Brain microvascular endothelial cell (primary cell): Measurements from ENCODE around the gene TPGS2.
"Not testable (repeated sequence)": the region's sequence is repeated elsewhere in the genome, so short reads cannot be mapped to it uniquely, and the experiment has no call there.

Experiments
- DNase-seq: peaks from one replicate; pipeline ENCODE4 v3.0.0-alpha.2; 2020
- H3K27ac ChIP-seq: fragments of 250-450 bp; sonication (Bioruptor Pico); 2 replicates; pipeline ENCODE4 v1.5.1; 2020; ENCODE audit warnings: mild to moderate bottlenecking, moderate library complexity
- H3K27me3 ChIP-seq: fragments of 250-450 bp; sonication (Bioruptor Pico); replicated peaks from 2 replicates; pipeline ENCODE4 v1.5.1; 2020; ENCODE audit warnings: mild to moderate bottlenecking
- H3K36me3 ChIP-seq: fragments of 250-450 bp; sonication (Bioruptor Pico); replicated peaks from 2 replicates; pipeline ENCODE4 v1.5.1; 2020; ENCODE audit warnings: mild to moderate bottlenecking
- H3K4me3 ChIP-seq: 2 replicates; pipeline ENCODE4 v1.5.1; 2011; ENCODE audit warnings: low read depth, mild to moderate bottlenecking, control low read depth, low read length, moderate library complexity
- in situ Hi-C: cut with HindIII; loops from 2 replicates; pipeline ENCODE4 v1.10.0; 2017; ENCODE audit warnings: low sequenced_read_pairs, low pct_ligation_motif_present
- TF ChIP-seq, protein P1 (sequence below): IDR thresholded peaks from 2 replicates; pipeline ENCODE4 v1.5.1; 2011; ENCODE audit warnings: low read depth, mild to moderate bottlenecking, moderate library complexity, low read length, control low read depth, inconsistent platforms; ENCODE audit errors: missing control alignments

Gene TPGS2

GRCh38 chr18:36819621-36820020 lies 9.2 kb downstream of the TPGS2 start:
- TF ChIP-seq, protein P1, sequence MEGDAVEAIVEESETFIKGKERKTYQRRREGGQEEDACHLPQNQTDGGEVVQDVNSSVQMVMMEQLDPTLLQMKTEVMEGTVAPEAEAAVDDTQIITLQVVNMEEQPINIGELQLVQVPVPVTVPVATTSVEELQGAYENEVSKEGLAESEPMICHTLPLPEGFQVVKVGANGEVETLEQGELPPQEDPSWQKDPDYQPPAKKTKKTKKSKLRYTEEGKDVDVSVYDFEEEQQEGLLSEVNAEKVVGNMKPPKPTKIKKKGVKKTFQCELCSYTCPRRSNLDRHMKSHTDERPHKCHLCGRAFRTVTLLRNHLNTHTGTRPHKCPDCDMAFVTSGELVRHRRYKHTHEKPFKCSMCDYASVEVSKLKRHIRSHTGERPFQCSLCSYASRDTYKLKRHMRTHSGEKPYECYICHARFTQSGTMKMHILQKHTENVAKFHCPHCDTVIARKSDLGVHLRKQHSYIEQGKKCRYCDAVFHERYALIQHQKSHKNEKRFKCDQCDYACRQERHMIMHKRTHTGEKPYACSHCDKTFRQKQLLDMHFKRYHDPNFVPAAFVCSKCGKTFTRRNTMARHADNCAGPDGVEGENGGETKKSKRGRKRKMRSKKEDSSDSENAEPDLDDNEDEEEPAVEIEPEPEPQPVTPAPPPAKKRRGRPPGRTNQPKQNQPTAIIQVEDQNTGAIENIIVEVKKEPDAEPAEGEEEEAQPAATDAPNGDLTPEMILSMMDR: no peak
- Histone ChIP-seq H3K4me3 (no peak overlapping the region), H3K27me3 (no peaks in the 10 kb centered on the region), H3K27ac (no peak overlapping the region), H3K36me3 (peaks cover 28% of the 10 kb centered on the region)
- in situ Hi-C loops: no loop called here
- DNase-seq: no peak

DNA sequence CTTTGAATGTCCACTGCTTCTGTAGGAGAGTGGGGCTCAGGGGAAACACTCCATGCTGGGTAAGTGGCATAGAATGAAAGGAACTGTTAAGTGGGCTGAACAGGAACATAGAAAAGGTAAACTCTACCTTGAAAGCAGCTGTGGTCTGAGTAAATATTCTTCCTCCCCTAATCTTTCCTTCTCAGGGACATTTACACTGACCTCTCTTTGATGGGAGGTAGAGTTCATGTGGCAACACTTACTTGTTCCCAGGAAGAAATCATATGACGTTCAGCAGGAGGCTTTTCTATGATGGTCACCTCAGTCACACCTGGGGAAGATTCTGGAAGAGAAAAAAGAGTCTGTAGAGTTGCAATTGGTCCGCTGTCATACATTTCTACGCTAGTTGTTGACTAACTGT lies 10.2 kb downstream of the TPGS2 start:
- TF ChIP-seq, protein P1: no peak
- Histone ChIP-seq H3K27ac (no peak overlapping the region), H3K4me3 (no peak overlapping the region), H3K27me3 (no peaks in the 10 kb centered on the region), H3K36me3 (peaks cover 28% of the 10 kb centered on the region)
- DNase-seq: no peak
- in situ Hi-C loops: no loop called here

GRCh38 chr18:36817039-36817438 lies 11.8 kb downstream of the TPGS2 start:
- H3K27ac ChIP-seq: no peak overlapping the region
- DNase-seq: no peak
- H3K4me3 ChIP-seq: no peak overlapping the region
- H3K36me3 ChIP-seq: peaks cover 27% of the 10 kb centered on the region
- in situ Hi-C loops: no loop called here
- TF ChIP-seq, protein P1: no peak
- H3K27me3 ChIP-seq: no peaks in the 10 kb centered on the region

- H3K27me3 ChIP-seq, H3K27ac ChIP-seq, in situ Hi-C loops, DNase-seq, H3K4me3 ChIP-seq: not testable (repeated sequence)
- H3K36me3 ChIP-seq: peaks cover 27% of the 10 kb centered on the region
Observed at GRCh38 chr18:36816096-36816495, 12.7 kb downstream of the TPGS2 start.

DNA sequence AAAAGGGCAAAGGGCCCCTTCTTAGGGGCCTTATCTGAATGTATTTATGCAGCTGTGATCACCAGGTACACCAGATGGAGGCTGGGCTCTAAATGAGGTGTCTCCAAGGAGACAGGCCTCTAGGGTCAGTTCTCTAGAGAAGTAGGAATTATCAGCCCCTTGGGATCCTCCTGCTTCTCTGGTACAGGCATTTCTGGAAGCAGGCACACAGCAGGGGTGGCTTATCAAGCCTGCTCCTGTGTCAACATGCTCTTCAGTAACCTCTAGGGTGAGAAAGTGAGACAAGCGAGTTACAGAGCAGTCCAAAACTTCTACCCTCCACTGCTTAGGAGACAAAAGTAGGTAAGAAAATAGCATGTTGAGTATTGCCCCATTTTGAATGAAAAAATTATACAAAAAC lies 13.8 kb downstream of the TPGS2 start:
- in situ Hi-C loops: no loop called here
- H3K36me3 ChIP-seq: peaks cover 27% of the 10 kb centered on the region
- no peaks in the 10 kb centered on the region for H3K27me3 ChIP-seq
- DNase-seq: no peak
- no peak overlapping the region for H3K27ac ChIP-seq
- H3K4me3 ChIP-seq: no peak overlapping the region
- TF ChIP-seq, protein P1: no peak

- no peak for DNase-seq
- in situ Hi-C loops: no loop called here
- Histone ChIP-seq H3K27me3 (no peaks in the 10 kb centered on the region), H3K36me3 (peaks cover 27% of the 10 kb centered on the region), H3K27ac (no peak overlapping the region), H3K4me3 (no peak overlapping the region)
- TF ChIP-seq, protein P1: no peak
Observed at GRCh38 chr18:36813824-36814223, 15.0 kb downstream of the TPGS2 start.
